ENCODE results near the gene SUCNR1.
"Not testable (repeated sequence)": the region's sequence is repeated elsewhere in the genome, so short reads cannot be mapped to it uniquely, and the experiment has no call there.

Gene SUCNR1

DNA sequence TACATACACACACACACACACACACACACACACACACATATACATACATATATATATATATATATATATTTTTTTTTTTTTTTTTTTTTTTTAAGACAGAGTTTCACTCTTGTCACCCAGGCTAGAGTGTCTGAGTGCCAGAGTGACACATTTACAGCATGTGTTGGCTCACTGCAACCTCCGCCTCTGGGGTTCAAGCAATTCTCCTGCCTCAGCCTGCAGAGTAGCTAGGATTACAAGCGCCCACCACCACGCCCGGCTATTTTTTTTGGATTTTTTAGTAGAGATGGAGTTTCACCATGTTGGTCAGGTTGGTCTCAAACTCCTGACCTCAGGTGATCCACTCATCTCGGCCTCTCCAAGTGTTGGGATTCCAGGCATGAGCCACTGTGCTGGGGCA, 636 bp downstream of the SUCNR1 start:
- DNase-seq, result not testable (repeated sequence)

DNA sequence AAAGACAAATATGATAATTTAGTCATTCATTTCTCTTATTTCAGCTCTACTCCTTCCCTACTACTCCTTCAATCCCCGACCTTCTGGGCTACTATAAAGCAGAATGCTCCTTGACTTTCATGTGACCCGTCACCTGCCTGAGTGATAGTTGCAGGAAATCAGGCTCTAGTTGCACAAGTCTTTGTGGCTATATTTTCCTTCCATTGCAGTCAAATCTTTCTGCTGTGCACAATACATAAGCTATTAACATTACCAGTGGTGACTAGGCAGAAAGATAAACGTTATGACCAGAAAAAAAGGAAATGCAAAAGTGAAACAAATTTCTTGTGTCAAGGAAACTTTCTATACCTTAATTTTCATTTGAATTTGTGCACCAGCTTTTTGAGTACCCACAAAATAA, 2.3 kb downstream of the SUCNR1 start:
- DNase-seq, result no peak

DNA sequence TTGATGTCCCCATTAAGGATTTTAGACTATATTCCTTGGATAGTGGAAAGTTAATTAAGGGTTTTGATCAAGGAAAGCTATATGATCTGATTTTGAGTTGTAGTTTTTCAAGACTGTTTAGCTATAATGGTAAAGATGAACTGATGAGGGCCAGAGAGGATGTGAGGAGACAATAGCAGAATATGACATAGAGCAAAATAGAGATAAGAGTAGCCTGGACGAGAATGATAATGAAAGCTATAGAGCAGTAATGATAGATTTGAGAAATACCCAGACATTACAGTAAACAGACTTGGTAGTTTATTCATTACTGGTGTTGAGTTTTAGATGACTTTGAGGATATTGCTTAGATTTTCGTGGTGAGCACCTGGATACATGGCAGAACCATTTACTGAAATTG, 3.8 kb downstream of the SUCNR1 start:
- no peak for DNase-seq

DNA sequence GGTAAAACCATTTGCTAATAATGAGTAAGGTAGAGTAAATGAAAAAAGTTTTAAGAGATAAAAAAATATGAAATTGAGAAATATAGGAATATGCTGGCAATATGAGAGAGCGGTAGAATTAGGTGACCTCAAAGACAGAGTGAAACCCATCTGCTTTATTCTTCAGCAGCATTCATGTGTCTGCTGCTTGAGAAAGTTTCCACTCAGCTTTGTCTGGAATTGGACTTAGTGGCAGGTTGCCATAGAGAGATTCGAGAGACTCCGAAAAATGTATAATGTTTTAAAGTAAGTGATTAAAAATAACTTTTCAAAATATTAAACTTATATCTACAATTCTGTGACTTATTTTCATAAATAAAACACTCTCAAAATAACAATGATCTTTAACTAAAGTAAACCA, 5.0 kb downstream of the SUCNR1 start:
- DNase-seq, result no peak

DNA sequence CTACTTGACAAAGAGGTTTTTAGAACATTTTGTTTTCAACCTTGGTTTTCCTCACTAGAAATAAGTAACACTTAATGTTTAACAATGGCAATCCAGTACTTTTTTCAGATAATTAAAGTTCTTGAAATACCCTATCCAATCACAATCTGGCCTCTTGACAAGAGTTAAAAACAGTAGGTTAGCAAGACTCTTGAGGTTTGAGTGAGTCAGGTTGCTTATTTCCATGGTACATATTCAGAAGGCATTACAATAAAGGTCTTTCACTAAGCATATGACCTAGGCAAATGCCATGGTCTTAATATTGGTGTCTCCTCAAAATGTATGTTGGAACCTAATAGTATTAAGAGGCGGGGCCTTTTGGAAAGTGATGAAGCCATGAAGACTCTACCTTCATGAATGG, 5.6 kb downstream of the SUCNR1 start:
- DNase-seq, result no peak

DNA sequence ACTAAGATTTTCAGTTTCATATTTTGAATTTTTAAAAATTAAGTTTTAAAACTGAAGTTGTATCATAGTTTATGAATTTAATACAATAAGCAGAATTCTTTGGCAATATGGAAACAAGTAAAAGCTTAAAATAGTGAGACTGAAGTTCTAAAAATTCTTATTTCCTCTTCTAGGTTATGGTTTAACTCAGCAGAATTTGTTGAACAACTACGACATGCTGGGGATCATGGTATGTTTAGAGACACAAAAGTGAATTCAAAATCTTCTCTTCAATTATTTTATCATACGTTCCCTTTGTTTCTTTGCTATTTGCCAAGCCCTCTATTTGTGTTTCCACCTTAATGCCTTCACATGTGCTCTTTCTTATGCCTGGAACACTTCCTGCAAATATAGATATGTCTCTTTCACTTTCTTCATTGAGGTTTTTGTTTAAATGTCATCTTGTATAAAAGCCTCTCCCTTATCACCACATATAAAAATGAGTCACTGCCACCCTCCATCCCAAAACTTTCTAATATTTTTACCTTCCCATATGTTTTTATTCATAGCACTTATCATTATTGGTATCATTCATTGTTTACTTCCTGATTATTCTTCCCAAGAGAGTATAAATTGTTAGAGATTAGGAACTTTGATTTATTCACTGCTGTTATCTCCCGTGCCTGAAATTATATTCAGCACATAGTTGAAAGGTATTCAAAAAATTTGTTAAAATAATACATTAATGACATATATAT, 6.4 kb downstream of the SUCNR1 start:
- no peak for DNase-seq

DNA sequence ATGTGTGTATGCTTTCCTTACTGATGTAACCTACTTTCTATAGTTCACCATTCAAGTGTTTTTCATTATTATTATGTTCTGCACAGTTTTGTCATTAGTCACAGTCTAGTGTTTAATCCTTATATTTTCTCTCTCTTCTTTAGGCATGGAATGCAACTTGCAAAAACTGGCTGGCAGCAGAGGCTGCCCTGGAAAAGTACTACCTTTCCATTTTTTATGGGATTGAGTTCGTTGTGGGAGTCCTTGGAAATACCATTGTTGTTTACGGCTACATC, 6.9 kb downstream of the SUCNR1 start:
- no peak for DNase-seq

DNA sequence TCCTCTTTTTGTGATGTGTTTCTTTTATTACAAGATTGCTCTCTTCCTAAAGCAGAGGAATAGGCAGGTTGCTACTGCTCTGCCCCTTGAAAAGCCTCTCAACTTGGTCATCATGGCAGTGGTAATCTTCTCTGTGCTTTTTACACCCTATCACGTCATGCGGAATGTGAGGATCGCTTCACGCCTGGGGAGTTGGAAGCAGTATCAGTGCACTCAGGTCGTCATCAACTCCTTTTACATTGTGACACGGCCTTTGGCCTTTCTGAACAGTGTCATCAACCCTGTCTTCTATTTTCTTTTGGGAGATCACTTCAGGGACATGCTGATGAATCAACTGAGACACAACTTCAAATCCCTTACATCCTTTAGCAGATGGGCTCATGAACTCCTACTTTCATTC, 7.7 kb downstream of the SUCNR1 start:
- no peak for DNase-seq

DNA sequence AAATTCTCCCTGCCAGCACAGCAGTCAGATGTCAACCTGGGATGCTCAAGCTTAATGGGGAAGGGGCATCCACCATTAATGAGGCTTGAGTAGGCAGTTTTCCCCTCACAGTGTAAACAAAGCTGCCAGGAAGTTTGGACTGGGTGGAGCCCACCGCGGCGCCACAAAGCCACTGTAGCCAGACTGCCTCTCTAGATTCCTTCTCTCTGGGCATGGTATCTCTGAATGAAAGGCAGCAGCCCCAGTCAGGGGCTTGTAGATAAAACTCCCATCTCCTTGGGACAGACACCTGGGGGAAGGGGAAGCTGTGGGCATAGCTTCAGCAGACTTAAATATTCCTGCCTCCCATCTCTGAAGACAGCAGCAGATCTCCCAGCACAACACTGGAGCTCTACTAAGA, 12.0 kb downstream of the SUCNR1 start:
- DNase-seq, result not testable (repeated sequence)

DNA sequence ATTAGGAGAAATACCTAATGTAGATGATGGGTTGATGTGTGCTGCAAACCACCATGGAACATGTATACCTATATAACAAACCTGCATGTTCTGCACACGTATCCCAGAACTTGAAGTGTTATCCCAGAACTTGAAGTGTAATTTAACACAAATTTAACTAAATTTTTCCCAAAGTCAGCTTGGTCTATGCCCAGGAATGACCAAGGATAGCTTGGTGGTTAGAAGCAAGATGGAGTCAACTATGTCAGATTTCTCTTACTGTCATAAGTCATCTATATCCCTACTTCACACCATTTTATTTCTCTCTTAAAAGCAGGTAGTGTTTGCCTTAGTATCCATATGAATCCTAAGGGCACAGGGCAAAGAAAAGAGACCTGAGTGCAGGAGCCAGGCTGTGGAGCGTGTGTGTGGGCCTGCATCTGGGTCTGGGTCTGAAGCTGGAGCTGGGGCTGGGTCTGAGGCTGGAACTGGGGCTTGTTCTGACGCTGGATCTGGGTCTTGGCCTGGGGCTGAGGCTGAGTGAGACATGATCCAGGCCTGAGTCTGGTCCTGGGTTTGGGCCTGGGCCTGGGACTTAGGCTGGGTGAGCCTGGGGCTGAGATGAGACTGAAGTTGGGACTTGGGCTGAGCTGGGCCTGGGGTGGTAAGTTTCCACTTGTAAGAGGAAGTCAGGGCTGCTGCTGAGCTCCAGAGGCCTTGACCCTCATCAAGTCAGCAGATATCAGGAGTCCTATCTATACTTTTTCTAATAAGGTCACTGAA, 14.2 kb downstream of the SUCNR1 start:
- not testable (repeated sequence) for DNase-seq

DNA sequence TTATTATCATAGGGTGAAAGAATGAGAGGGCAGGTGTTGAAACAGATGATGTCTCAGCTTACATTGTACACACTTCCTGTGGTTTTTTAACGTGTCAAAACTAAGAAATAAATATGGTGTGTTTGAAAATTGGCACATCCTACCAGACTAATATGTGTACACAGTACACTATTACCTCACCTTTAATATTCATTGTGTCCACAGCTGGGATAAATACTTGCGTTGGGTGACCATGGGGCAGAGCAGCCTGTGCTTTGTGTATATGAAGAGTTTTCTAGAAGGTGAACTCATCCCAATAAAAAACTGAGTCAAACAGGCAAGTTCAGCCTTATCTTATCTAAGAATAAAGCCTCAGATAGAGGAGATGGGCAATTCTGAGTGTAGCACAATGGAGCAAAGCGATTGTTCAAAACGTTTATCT, 17.3 kb downstream of the SUCNR1 start:
- DNase-seq, result no peak

DNA sequence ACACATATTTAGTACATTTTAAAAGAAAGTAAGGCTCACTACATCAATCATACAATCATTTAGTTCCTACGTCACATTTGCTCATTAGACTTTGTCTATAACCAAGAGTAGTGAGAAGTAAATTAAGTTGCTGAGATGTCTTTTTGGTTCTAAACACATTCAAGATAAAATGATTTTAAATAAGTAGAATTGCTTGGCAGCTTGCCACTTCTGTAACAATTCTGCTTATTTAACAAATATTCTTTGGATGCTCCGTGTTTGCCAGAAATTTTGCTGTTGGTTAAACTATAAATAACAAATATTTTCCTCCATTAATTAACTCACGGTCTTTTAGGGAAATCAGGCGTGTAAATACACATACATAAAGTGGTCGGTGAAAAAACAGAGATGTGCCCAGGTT, 18.3 kb downstream of the SUCNR1 start:
- DNase-seq, result no peak

DNA sequence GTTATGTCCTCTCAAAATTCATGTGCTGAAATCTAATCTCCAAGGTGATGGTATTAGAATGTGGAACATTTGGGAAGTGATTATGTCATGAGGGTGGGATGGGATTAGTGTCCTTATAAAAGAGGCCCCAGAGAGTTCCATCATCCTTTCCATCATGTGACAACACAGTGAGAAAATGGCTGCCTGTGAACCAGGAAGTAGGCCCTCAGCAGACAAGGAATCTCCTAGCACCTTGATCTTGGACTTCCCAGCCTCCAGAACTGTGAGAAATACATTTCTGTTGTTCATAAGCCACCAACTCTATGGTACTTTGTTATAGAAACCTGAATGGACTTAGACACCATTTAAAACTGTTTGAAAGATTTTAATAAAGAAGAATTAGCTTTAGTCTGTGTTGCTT, 20.8 kb downstream of the SUCNR1 start:
- DNase-seq, result no peak

DNA sequence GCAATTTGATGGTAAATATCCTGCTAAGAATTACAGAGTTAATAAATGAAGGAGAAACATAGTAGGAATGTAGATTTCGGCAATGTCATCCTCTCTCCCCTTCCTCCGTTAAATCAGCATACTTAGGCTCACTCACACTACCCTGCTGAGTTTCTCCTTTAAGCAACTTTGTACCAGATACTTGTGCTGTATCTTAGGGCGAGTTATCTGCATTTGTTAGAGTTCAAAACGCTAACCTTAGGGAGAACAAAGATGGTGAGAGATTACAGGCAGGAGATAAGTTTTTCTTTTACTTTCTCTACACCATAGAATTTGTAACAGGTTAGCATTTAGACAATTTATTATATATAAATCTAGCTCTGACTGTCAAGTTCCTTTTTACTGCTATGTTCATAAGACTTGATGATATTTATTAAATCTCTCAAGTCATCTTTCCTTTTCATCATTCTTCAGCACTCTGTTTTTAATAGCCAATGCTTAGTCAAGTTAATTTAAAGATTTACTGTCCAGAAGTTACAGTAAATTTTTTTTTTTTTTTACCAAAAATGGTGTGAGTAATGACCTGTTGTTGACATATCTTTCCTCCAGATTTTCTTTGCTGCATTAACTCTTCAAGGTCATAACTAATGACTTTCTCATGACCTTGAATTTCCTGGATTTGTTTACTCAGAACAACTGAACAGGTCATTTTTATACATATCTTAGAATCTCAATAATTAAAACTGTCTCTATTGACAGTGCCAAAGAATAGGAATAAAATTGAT, 22.2 kb downstream of the SUCNR1 start:
- DNase-seq, result no peak

DNA sequence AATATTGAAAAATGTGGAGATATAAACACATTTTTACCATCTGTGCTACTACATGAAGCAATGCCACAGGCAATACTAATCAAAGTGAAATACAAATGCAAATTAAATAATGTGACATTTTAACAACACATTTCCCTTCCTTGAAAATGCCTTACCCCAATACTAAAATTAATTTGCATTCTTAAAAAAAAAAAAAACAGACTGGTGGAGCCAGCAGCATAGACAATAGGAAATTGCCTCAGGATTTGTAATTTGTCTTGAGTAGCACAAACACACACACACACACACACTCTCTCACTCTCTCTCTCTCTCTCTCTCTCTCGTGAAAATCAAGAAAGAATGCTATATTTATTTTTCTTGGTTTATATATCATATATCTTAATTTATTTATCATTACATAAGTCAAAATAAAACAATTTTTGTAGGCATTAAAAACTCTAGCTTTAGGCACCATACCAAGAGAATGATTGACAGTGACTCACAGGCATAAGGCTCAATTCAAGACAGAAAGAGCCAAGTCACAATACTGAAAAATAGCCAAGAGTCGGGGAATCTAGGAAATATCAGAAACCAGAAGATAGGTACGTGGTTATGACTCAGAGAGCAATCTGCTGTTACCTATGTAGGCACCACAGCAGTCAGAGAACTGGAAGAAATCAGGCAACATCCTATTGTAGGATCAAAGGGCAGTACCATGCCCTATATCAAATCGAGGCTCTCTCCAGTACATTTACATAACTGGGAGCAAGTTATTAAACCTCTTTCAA, 23.0 kb downstream of the SUCNR1 start:
- no peak for DNase-seq

DNA sequence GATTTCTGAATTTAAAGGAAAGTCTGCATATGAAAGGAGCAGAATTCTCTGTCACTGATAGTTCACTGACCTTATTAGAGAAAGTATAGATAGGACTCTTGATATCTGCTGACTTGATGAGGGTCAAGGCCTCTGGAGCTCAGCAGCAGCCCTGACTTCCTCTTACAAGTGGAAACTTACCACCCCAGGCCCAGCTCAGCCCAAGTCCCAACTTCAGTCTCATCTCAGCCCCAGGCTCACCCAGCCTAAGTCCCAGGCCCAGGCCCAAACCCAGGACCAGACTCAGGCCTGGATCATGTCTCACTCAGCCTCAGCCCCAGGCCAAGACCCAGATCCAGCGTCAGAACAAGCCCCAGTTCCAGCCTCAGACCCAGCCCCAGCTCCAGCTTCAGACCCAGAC, 24.7 kb downstream of the SUCNR1 start:
- DNase-seq, result not testable (repeated sequence)

DNA sequence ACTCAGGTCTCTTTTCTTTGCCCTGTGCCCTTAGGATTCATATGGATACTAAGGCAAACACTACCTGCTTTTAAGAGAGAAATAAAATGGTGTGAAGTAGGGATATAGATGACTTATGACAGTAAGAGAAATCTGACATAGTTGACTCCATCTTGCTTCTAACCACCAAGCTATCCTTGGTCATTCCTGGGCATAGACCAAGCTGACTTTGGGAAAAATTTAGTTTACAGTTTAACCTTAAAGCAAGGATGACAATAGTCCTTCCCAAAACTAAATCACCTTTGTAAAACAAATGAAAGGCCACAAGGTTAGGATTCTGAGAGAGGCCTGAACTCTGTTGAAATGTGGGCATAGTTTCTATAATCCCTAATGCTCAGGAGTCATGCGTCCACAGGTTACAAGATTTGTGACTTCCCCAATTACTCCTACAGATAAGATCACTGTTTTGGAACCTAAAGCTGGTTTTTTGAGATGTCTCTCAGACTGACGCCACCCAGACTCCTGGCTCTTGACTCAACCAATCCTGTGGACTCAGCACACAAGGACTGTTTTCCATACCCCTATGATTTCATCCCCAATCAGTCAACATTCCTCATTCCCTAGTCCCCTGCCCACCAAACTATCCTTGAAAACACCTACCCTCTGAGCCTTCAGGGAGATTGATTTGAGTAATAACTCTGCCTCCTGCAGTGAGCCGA, 25.3 kb downstream of the SUCNR1 start:
- not testable (repeated sequence) for DNase-seq

DNA sequence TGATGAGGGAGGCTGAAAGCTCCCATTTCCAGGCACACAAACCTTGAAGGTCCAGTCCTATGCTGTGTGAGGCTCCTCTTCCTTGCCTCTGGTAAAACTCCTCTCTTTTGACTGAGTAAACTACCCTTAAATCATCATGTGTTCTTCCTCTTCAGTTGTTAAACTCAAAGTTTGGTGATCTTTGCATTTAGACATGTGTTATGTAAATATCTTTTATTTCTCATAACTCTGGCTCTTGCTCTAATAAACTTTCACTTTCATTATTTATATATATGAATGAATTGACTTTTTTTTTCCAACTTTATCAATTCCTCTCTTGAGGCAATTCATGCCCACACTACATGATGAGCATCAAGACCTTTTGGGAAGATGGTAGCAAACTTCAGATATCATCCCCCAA, 26.6 kb downstream of the SUCNR1 start:
- DNase-seq, result no peak

DNA sequence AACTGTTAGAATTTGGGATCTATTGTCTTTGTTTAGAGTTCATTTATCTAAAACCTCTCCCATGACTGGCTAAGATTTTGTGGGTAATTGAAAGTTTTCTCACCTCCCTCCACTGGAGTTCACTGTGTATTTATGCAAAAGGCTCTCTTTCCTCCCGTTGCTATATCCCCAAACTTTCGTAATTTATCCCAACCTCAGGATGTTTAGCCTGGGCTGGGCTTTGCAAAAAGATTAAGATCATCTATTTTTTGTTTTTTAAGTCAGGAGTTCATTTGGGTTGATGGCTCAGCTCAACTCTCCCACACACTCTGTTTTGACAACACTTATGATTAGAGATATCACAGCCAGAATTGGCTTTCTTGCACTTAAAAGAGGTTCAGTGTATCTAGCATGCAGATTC, 27.0 kb downstream of the SUCNR1 start:
- DNase-seq, result no peak

DNA sequence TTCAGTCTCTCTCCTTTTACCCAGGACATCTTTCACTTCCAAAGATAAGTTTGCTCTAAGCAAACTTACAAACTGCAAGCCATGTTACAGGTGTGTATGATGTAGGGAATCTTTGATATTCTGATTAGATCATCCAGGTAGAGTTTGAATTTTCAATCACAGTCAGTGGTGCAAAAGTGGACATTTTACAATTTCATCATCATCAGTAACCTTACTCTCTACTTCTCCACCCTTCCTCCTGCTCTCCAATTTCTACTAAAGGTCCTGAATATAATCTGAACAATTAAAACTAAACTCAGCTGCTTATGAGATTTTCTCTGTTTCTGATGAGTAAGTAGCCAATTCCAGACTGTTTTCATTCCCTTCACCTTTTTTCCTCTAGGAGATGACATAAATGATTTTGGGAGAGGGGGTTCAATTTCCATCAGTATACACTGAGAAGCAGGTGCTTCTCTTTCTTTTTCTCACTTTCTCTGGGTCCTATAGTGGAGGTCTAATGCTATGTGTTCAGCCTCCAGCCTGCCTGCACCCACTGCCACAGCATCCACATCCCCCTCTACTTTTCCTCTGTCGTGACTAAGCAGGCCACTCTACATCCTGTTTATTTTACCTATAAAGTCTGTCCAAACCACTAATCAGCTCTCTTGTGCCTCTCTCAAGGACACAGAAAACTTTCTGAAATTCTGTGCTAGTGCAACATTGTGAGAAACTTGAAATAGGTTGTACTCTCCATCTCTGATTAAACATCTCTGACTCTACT, 27.6 kb downstream of the SUCNR1 start:
- DNase-seq, result no peak

DNA sequence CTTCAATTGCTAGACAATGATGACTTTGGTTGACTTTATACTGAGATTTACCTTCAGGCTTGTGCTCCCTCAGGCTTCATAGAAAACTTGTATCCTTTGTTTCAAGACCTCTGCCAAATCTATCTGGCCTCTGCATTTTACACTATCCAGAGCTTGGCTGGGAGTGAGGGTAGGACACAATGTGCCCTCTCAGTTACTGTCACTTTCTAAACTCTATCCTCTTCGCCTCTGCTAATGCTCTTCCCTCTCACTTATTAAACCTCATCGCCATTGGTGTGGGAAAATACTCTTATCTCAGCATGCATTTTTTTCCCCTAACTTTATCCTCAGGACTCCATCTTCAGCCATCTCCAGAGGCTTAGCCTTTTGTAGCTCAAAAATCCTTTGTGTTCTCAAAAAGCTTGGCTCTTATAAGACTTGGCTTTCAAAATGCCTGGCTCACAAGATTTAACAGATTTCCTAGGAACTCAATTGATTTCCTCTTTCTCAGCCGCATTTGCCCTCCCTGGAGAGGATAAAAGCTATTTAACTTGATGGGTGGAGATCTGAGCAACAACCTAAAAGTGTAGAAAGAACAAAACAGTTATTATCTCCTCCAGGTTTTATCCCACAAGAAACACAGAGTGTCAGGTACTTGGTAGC, 28.3 kb downstream of the SUCNR1 start:
- DNase-seq, result no peak

All from effector CD4-positive, alpha-beta T cell (primary cell).